ENCODE data around the gene SNAP29. TPM values are rescaled to one million over a fixed set of nuclear protein-coding genes. Genes with fewer than 3 reads are reported as not detected.
A peak's percentile ranks its signal among the peaks of the same experiment; 100 is the strongest.

Gene SNAP29
- total and polyA plus RNA-seq, 8 donors, result 6.6 to 16.1 (median 11.7) TPM

DNA sequence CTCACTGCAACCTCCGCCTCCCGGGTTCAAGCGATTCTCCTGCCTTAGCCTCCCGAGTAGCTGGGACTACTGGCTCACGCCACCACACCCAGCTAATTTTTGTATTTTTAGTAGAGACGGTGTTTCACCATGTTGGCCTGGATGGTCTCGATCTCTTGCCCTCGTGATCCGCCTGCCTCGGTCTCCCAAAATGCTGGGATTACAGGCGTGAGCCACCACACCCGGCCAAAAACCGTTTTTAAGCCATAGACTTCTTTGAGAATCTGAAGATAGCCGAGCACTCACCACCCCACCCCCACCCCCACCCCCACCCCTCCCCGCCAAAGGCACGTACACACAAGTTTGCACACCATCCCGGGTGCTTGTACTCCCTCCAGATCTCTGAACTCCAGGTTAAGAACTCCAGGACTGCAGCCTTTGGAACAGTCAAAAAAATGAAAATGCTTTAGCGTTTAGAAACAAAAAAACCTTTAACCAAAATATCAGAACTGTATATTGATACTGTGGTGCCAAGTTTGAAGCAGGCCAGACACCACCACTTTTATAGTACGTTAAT, 59.9 kb downstream of the SNAP29 start:
- FAIRE-seq (no peak), ATAC-seq (no peak), DNase-seq (no peak)
- Histone ChIP-seq H3K4me1 (peaks cover 0 to 20% (median 4%) of the 10 kb centered on the region in 3 donors), H3K36me3 (no peaks in the 10 kb centered on the region), H3K4me3 (peak overlapping the region; percentile 91 to 100 (median 96)), H3K27me3 (no peaks in the 10 kb centered on the region), H3K27ac (peak overlapping the region in 1 of 4 donors; percentile 96), H3K9me3 (no peaks in the 10 kb centered on the region)
- WGBS, 2 donors, result 1 to 2% methylated on average over 19 of the region's 19 CpGs
- TF ChIP-seq, protein P1, sequence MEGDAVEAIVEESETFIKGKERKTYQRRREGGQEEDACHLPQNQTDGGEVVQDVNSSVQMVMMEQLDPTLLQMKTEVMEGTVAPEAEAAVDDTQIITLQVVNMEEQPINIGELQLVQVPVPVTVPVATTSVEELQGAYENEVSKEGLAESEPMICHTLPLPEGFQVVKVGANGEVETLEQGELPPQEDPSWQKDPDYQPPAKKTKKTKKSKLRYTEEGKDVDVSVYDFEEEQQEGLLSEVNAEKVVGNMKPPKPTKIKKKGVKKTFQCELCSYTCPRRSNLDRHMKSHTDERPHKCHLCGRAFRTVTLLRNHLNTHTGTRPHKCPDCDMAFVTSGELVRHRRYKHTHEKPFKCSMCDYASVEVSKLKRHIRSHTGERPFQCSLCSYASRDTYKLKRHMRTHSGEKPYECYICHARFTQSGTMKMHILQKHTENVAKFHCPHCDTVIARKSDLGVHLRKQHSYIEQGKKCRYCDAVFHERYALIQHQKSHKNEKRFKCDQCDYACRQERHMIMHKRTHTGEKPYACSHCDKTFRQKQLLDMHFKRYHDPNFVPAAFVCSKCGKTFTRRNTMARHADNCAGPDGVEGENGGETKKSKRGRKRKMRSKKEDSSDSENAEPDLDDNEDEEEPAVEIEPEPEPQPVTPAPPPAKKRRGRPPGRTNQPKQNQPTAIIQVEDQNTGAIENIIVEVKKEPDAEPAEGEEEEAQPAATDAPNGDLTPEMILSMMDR (IDR thresholded peaks at IDR 0.05), result no peak
- intact Hi-C loops (cut with DNase I), result no loop called here

- ATAC-seq (no peak), FAIRE-seq (no peak), DNase-seq (no peak)
- Histone ChIP-seq H3K27ac (no peak overlapping the region), H3K9me3 (no peaks in the 10 kb centered on the region), H3K4me1 (peaks cover 0 to 20% (median 4%) of the 10 kb centered on the region in 3 donors), H3K4me3 (peak overlapping the region in 3 of 4 donors; percentile 95 to 100 (median 97)), H3K27me3 (no peaks in the 10 kb centered on the region), H3K36me3 (no peaks in the 10 kb centered on the region)
- 3 to 4% methylated on average over 4 of the region's 4 CpGs for WGBS, 2 donors
- TF ChIP-seq, protein P1 (IDR thresholded peaks at IDR 0.05), result no peak
- intact Hi-C loops (cut with DNase I), result no loop called here
Measured at GRCh38 chr22:20919718-20920117, 60.9 kb downstream of the SNAP29 start.

DNA sequence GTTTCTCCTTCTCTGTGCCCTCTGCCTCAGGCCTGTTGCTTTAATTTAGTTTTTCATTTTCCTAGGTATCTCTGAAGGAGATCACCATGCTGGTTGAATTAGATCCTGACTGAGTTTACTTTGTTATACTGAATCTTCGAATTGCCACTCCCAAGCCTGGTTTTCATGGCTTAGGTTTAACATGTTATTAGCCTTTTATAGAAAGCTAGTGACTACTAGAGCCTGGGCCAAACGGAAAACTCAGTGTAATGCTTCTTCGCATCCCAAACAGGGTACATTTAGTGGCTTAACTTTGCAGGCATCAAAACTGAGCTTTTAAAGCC, 62.0 kb downstream of the SNAP29 start:
- 39 to 41% methylated on average over 3 of the region's 3 CpGs for WGBS, 2 donors
- Histone ChIP-seq H3K4me3 (peak overlapping the region in 2 of 4 donors; percentile 95 to 100), H3K27ac (no peak overlapping the region), H3K4me1 (peaks cover 0 to 20% (median 4%) of the 10 kb centered on the region in 3 donors), H3K9me3 (no peaks in the 10 kb centered on the region), H3K36me3 (no peaks in the 10 kb centered on the region), H3K27me3 (no peaks in the 10 kb centered on the region)
- intact Hi-C loops (cut with DNase I), result no loop called here
- no peak for DNase-seq
- FAIRE-seq, result no peak
- no peak for ATAC-seq
- TF ChIP-seq, protein P1 (IDR thresholded peaks at IDR 0.05), result no peak

DNA sequence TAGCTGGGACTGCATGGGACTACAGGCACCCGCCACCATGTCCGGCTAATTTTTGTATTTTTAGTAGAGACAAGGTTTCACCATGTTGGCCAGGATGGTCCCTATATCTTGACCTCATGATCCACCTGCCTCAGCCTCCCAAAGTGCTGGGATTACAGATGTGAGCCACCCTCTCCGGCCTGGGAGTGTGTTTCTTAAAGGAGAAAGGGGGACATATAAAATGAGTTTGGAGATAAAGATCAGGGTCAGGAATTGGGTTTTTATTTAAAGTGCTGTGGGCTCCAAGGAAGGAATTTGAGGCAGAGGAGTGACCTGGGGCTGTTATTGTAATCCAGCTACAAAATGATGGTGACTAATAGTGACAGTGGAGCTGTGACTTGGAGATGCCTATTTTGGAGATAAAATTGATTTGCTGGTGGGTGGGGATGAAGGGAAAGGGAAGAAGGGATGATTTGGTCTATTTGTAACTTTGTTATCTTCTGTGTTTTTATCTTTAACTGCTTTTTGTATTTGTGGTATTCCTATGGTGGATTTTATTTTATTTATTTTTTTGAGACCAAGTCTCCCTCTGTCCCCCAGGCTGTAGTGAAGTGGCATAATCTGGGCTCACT, 63.4 kb downstream of the SNAP29 start:
- 90% methylated on average over 3 of the region's 3 CpGs for WGBS, 2 donors
- intact Hi-C loops (cut with DNase I), result no loop called here
- FAIRE-seq, result no peak

More for the DNA sequence above, 63.4 kb downstream of the SNAP29 start:
- ATAC-seq (no peak), DNase-seq (no peak)
- Histone ChIP-seq H3K4me3 (no peak overlapping the region), H3K4me1 (peaks cover 0 to 17% (median 4%) of the 10 kb centered on the region in 3 donors), H3K27me3 (no peaks in the 10 kb centered on the region), H3K9me3 (no peaks in the 10 kb centered on the region), H3K27ac (no peak overlapping the region), H3K36me3 (no peaks in the 10 kb centered on the region)
- TF ChIP-seq, protein P1 (IDR thresholded peaks at IDR 0.05), result no peak

All from pancreas (tissue), 10 donors.